Measurements from ENCODE around the gene SRRD.

- no peak for TF ChIP-seq EZH2phosphoT487 (IDR thresholded peaks at IDR 0.05; ENCODE audit: insufficient read depth, low read depth)
- TF ChIP-seq EZH2 (IDR thresholded peaks at IDR 0.05; ENCODE audit: insufficient read depth, poor library complexity, severe bottlenecking), result no peak
Observed at GRCh38 chr22:26464312-26464711, 19.4 kb upstream of the SRRD start.
